ENCODE data around the gene GAS2L3. TPM values are rescaled to one million over a fixed set of nuclear protein-coding genes. Genes with fewer than 3 reads are reported as not detected.
"Not testable (repeated sequence)": the region's sequence is repeated elsewhere in the genome, so short reads cannot be mapped to it uniquely, and the experiment has no call there.

The GAS2L3 gene
- total RNA-seq, 1 donor from 2014 or later = 55.1 TPM

- H3K36me3 Mint-ChIP-seq (ENCODE audit: insufficient read depth) = peaks cover 9% of the 10 kb centered on the region
These were observed 51.1 kb downstream of the GAS2L3 start for GRCh38 chr12:100624571-100624970.

GRCh38 chr12:100632445-100632892 is 59.0 kb downstream of the GAS2L3 start:
- H3K27ac Mint-ChIP-seq = peak overlapping the region; percentile 91
- peaks cover 23% of the 10 kb centered on the region for H3K36me3 Mint-ChIP-seq (ENCODE audit: insufficient read depth)
- peak overlapping the region; percentile 12 for H3K4me3 Mint-ChIP-seq (ENCODE audit: low read depth)
- TF ChIP-seq CTCF (IDR thresholded peaks at IDR 0.05; ENCODE audit: unreplicated experiment) = no peak
- peaks cover 16% of the 10 kb centered on the region for H3K9me3 Mint-ChIP-seq (ENCODE audit: low read depth)
- H3K4me1 Mint-ChIP-seq (ENCODE audit: low read depth) = peaks cover 28% of the 10 kb centered on the region
- DNase-seq (ENCODE audit: low spot score, unreplicated experiment) = no peak
- no peaks in the 10 kb centered on the region for H3K27me3 Mint-ChIP-seq

More at GRCh38 chr12:100624571-100624970, 51.1 kb downstream of the GAS2L3 start:
- H3K4me3 Mint-ChIP-seq (ENCODE audit: low read depth) = no peak overlapping the region
- no peaks in the 10 kb centered on the region for H3K27me3 Mint-ChIP-seq
- DNase-seq (ENCODE audit: low spot score, unreplicated experiment) = no peak
- H3K4me1 Mint-ChIP-seq (ENCODE audit: low read depth) = peaks cover 4% of the 10 kb centered on the region
- H3K9me3 Mint-ChIP-seq (ENCODE audit: low read depth) = no peaks in the 10 kb centered on the region
- TF ChIP-seq CTCF (IDR thresholded peaks at IDR 0.05; ENCODE audit: unreplicated experiment) = no peak
- no peak overlapping the region for H3K27ac Mint-ChIP-seq

GRCh38 chr12:100633082-100633785 is 59.8 kb downstream of the GAS2L3 start:
- H3K4me1 Mint-ChIP-seq (ENCODE audit: low read depth) = peaks cover 28% of the 10 kb centered on the region
- H3K27ac Mint-ChIP-seq = peak overlapping the region; percentile 91
- H3K27me3 Mint-ChIP-seq = not testable (repeated sequence)

GRCh38 chr12:100643246-100643645 is 69.8 kb downstream of the GAS2L3 start:
- Mint-ChIP-seq H3K27me3 (no peaks in the 10 kb centered on the region), H3K4me1 (ENCODE audit: low read depth) (no peaks in the 10 kb centered on the region), H3K4me3 (ENCODE audit: low read depth) (no peak overlapping the region), H3K36me3 (ENCODE audit: insufficient read depth) (peaks cover 23% of the 10 kb centered on the region), H3K9me3 (ENCODE audit: low read depth) (peaks cover 21% of the 10 kb centered on the region), H3K27ac (no peak overlapping the region)
- DNase-seq (ENCODE audit: low spot score, unreplicated experiment) = no peak
- TF ChIP-seq CTCF (IDR thresholded peaks at IDR 0.05; ENCODE audit: unreplicated experiment) = no peak

More at GRCh38 chr12:100633082-100633785, 59.8 kb downstream of the GAS2L3 start:
- peaks cover 16% of the 10 kb centered on the region for H3K9me3 Mint-ChIP-seq (ENCODE audit: low read depth)
- H3K4me3 Mint-ChIP-seq (ENCODE audit: low read depth); DNase-seq (ENCODE audit: low spot score, unreplicated experiment): not testable (repeated sequence)
- H3K36me3 Mint-ChIP-seq (ENCODE audit: insufficient read depth) = peaks cover 23% of the 10 kb centered on the region

- Mint-ChIP-seq H3K27me3 (no peaks in the 10 kb centered on the region), H3K27ac (no peak overlapping the region), H3K4me3 (ENCODE audit: low read depth) (no peak overlapping the region), H3K4me1 (ENCODE audit: low read depth) (no peaks in the 10 kb centered on the region), H3K9me3 (ENCODE audit: low read depth) (peaks cover 16% of the 10 kb centered on the region), H3K36me3 (ENCODE audit: insufficient read depth) (peaks cover 23% of the 10 kb centered on the region)
- no peak for DNase-seq (ENCODE audit: low spot score, unreplicated experiment)
- no peak for TF ChIP-seq CTCF (IDR thresholded peaks at IDR 0.05; ENCODE audit: unreplicated experiment)
These were observed 73.4 kb downstream of the GAS2L3 start for GRCh38 chr12:100646896-100647295.

- H3K27me3 Mint-ChIP-seq = no peaks in the 10 kb centered on the region
These were observed 77.6 kb downstream of the GAS2L3 start for GRCh38 chr12:100651108-100651507.

More at GRCh38 chr12:100651108-100651507, 77.6 kb downstream of the GAS2L3 start:
- TF ChIP-seq CTCF (IDR thresholded peaks at IDR 0.05; ENCODE audit: unreplicated experiment) = peak; percentile 29
- H3K4me1 Mint-ChIP-seq (ENCODE audit: low read depth) = peaks cover 2% of the 10 kb centered on the region
- H3K9me3 Mint-ChIP-seq (ENCODE audit: low read depth) = peaks cover 12% of the 10 kb centered on the region
- H3K36me3 Mint-ChIP-seq (ENCODE audit: insufficient read depth) = peaks cover 10% of the 10 kb centered on the region
- H3K4me3 Mint-ChIP-seq (ENCODE audit: low read depth) = no peak overlapping the region
- DNase-seq (ENCODE audit: low spot score, unreplicated experiment) = no peak
- H3K27ac Mint-ChIP-seq = no peak overlapping the region

Measured in progenitor cell of endocrine pancreas (in vitro differentiated cells).